SK-N-SH treated with all-trans-retinoic acid at 6 μM for 48 hours (cell line): ENCODE results near the gene AFF1.

Source experiments
- ATAC-seq: fragments of 200-7000 bp; cut with Tn5 transposase; 3 replicates; pipeline ENCODE4 v1.9.1; 2020; ENCODE audit warnings: mild to moderate bottlenecking, moderate library complexity
- ARNTL ChIP-seq: fragments of 450-650 bp; formaldehyde crosslinking; IDR thresholded peaks from 2 replicates; pipeline ENCODE4 v1.5.0; 2020; ENCODE audit warnings: low read depth, mild to moderate bottlenecking, moderate library complexity, borderline replicate concordance
- BACH2 ChIP-seq: fragments of 250-450 bp; sonication (Bioruptor Pico); IDR thresholded peaks from 2 replicates; pipeline ENCODE4 v1.9.0; 2021; ENCODE audit warnings: mild to moderate bottlenecking, borderline replicate concordance
- CREB5 ChIP-seq: fragments of 250-450 bp; sonication (Bioruptor Pico); IDR thresholded peaks from 2 replicates; pipeline ENCODE4 v1.5.1; 2020; ENCODE audit warnings: low read depth, mild to moderate bottlenecking, moderate library complexity
- CSDC2 ChIP-seq: fragments of 250-450 bp; sonication (Bioruptor Pico); IDR thresholded peaks from 2 replicates; pipeline ENCODE4 v1.5.0; 2020; ENCODE audit warnings: mild to moderate bottlenecking, moderate library complexity
- ESRRG ChIP-seq: fragments of 250-450 bp; sonication (Bioruptor Pico); IDR thresholded peaks from 2 replicates; pipeline ENCODE4 v1.6.1; 2021; ENCODE audit warnings: mild to moderate bottlenecking
- ISL1 ChIP-seq: fragments of 250-450 bp; sonication (Bioruptor Pico); IDR thresholded peaks from 2 replicates; pipeline ENCODE4 v2.1.2; 2022; ENCODE audit warnings: mild to moderate bottlenecking, moderate library complexity
- OSR1 ChIP-seq: fragments of 250-450 bp; sonication (Bioruptor Pico); IDR thresholded peaks from 2 replicates; pipeline ENCODE4 v1.8.0; 2022; ENCODE audit warnings: moderate library complexity, mild to moderate bottlenecking, inconsistent platforms
- PATZ1 ChIP-seq: fragments of 250-450 bp; sonication (Bioruptor Pico); IDR thresholded peaks from 2 replicates; pipeline ENCODE4 v1.8.0; 2020; ENCODE audit warnings: mild to moderate bottlenecking, moderate library complexity, borderline replicate concordance
- POU6F1 ChIP-seq: fragments of 250-450 bp; sonication (Bioruptor Pico); IDR thresholded peaks from 2 replicates; pipeline ENCODE4 v1.8.0; 2021; ENCODE audit warnings: low read depth, mild to moderate bottlenecking, moderate library complexity, borderline replicate concordance
- PPARA ChIP-seq: fragments of 250-450 bp; sonication (Bioruptor Pico); IDR thresholded peaks from 2 replicates; pipeline ENCODE4 v1.5.0; 2020; ENCODE audit warnings: mild to moderate bottlenecking, borderline replicate concordance
- SNAI2 ChIP-seq: fragments of 250-450 bp; sonication (Bioruptor Pico); IDR thresholded peaks from 2 replicates; pipeline ENCODE4 v1.5.0; 2020; ENCODE audit warnings: mild to moderate bottlenecking, moderate library complexity
- TCF4 ChIP-seq: fragments of 250-450 bp; sonication (Bioruptor Pico); IDR thresholded peaks from 2 replicates; pipeline ENCODE4 v1.8.0; 2021; ENCODE audit warnings: mild to moderate bottlenecking, moderate library complexity, borderline replicate concordance
- TOX ChIP-seq: fragments of 250-450 bp; sonication (Bioruptor Pico); IDR thresholded peaks from 2 replicates; pipeline ENCODE4 v1.8.0; 2021; ENCODE audit warnings: mild to moderate bottlenecking, moderate library complexity, borderline replicate concordance
- ZFP3 ChIP-seq: fragments of 250-450 bp; sonication (Bioruptor Pico); IDR thresholded peaks from 2 replicates; pipeline ENCODE4 v1.5.0; 2020; ENCODE audit warnings: mild to moderate bottlenecking, moderate library complexity
- ZFP30 ChIP-seq: fragments of 450-650 bp; formaldehyde crosslinking; IDR thresholded peaks from 2 replicates; pipeline ENCODE4 v1.5.0; 2022; ENCODE audit warnings: mild to moderate bottlenecking, moderate library complexity
- ZNF70 ChIP-seq: fragments of 450-650 bp; formaldehyde crosslinking; IDR thresholded peaks from 2 replicates; pipeline ENCODE4 v1.5.0; 2020; ENCODE audit warnings: mild to moderate bottlenecking, moderate library complexity
- ZNF8 ChIP-seq: fragments of 450-650 bp; formaldehyde crosslinking; IDR thresholded peaks from 2 replicates; pipeline ENCODE4 v1.5.0; 2020; ENCODE audit warnings: mild to moderate bottlenecking, moderate library complexity

The AFF1 gene

GRCh38 chr4:87057835-87058355 is 123.1 kb downstream of the AFF1 start:
- ATAC-seq: peak; percentile 44
- TF ChIP-seq ISL1 (CRISPR knock-in tag) (peak; percentile 27; the same call in 1 of the 2 replicates), ZFP3 (CRISPR knock-in tag) (0 out of 2 replicates have a peak, but pooled peaks have one; percentile 38), POU6F1 (no peak)

- TF ChIP-seq ZFP3 (CRISPR knock-in tag) (0 out of 2 replicates have a peak, but pooled peaks have one; percentile 4), OSR1 (CRISPR knock-in tag) (no peak)
- TF ChIP-seq, all 23 proteins: peak for 1
- no peak; the same call in 1 of the 3 replicates for ATAC-seq
These were observed 123.7 kb downstream of the AFF1 start for GRCh38 chr4:87058356-87059073.

- ATAC-seq: peak; percentile 93
- no peak for TF ChIP-seq ARNTL
- TF ChIP-seq ISL1 (CRISPR knock-in tag): peak; percentile 54
These were observed 126.1 kb downstream of the AFF1 start for GRCh38 chr4:87060957-87061356.

GRCh38 chr4:87065021-87065420 is 130.2 kb downstream of the AFF1 start:
- no peak for TF ChIP-seq ARNTL
- no peak for TF ChIP-seq TOX (CRISPR knock-in tag)
- no peak for TF ChIP-seq ZFP3 (CRISPR knock-in tag)
- TF ChIP-seq ESRRG (CRISPR knock-in tag): no peak
- no peak for TF ChIP-seq ZNF70 (CRISPR knock-in tag)
- no peak for ATAC-seq

GRCh38 chr4:87066403-87067123 is 131.8 kb downstream of the AFF1 start:
- peak; percentile 78 for ATAC-seq
- TF ChIP-seq POU6F1 (no peak), ISL1 (CRISPR knock-in tag) (no peak), TOX (CRISPR knock-in tag) (no peak), OSR1 (CRISPR knock-in tag) (no peak), TCF4 (CRISPR knock-in tag) (peak; percentile 54; the same call in 1 of the 2 replicates), ZNF70 (CRISPR knock-in tag) (no peak)

- no peak for TF ChIP-seq ZNF8 (CRISPR knock-in tag)
- no peak for TF ChIP-seq ZFP30 (CRISPR knock-in tag)
- no peak for TF ChIP-seq OSR1 (CRISPR knock-in tag)
- TF ChIP-seq BACH2 (CRISPR knock-in tag): no peak
- TF ChIP-seq TCF4 (CRISPR knock-in tag): no peak
- no peak for TF ChIP-seq ISL1 (CRISPR knock-in tag)
- no peak for TF ChIP-seq ARNTL
- no peak for TF ChIP-seq CSDC2 (CRISPR knock-in tag)
- TF ChIP-seq PATZ1: no peak
- TF ChIP-seq SNAI2: no peak
- TF ChIP-seq PPARA (CRISPR knock-in tag): no peak
- TF ChIP-seq CREB5: no peak
- TF ChIP-seq TOX (CRISPR knock-in tag): no peak
- TF ChIP-seq ZNF70 (CRISPR knock-in tag): no peak
- no peak for TF ChIP-seq ZFP3 (CRISPR knock-in tag)
- TF ChIP-seq, all 23 proteins: peak for 0
- ATAC-seq: peak; percentile 60
These were observed 132.5 kb downstream of the AFF1 start for GRCh38 chr4:87067124-87067885.
